SH-SY5Y (cell line): ENCODE results near the gene TCL1A.
A peak's percentile ranks its signal among the peaks of the same experiment; 100 is the strongest.

Experiments
- GATA2 ChIP-seq: IDR thresholded peaks from 2 replicates; pipeline ENCODE4 v1.6.1; 2011; ENCODE audit warnings: mild to moderate bottlenecking, low read depth, low read length
- GATA3 ChIP-seq: IDR thresholded peaks from 2 replicates; pipeline ENCODE4 v1.6.1; 2011; ENCODE audit warnings: low read depth, mild to moderate bottlenecking, low read length, moderate library complexity

The TCL1A gene

DNA sequence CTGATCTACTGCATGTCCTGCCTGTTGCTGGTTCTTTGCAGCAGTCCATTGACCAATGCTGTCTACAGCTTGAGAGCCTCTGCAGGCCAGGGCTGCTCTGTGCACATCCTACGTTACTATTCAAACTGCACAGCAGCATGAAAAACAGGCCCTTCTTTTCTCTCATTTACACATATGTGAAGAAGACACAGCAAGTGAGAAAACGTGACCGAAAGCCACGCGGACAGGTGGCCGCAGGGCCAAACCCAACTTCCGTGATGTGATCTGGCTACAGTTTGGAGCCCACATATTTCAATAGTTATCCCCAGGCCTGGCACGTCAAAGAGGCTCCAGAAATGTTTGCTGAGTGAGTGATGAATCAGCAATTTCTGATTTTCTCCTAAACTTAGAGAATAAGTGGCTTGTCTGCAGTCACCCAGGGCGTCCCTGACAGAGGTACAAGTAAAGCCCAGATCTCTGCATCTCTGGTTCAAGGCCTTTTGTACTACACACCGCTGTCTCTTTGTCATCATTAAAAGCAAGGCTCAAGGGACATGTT, 45.6 kb downstream of the TCL1A start:
- TF ChIP-seq GATA2, result no peak
- no peak for TF ChIP-seq GATA3

DNA sequence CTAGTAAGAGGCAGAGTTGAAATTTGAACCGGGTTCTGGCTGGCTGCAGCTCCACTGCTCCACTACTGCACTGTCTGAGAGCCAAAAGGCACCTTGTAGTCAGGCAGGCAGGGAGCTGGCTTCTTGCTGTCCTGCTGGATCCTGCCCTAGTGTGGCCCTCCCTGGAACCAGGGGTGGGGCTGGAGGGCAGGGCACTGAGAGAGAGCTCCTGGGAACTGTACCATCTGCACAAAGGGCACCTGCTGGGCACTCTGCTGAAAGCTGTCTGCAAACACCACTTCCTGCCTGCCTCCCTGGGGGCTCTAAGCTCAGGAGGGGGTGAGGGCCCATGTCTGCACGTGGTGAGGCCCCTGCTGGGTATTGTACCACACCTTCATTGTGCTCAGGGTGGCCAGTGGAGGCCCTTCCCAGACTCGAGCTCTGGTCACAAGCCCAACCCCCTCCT, 46.7 kb downstream of the TCL1A start:
- TF ChIP-seq GATA2 (no peak), GATA3 (no peak)

DNA sequence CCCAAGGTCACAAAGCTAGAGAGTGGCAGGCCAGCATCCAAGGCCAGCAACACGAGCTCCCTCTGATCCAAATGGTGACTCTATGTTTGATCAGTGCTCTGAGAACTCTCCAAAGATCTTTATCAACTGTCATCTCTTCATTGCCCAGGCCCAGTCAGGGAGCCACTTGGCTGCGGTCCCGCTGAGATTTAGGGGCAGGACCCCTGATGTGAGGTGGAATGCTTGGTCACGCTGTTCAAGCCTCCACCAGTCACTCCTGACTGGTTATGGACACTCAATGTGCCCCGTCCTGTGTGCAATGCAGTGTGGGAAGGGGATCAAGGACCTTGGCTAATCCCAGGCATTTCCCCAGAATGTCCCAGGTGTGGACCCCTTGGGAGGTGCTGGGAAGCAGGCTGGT, 47.5 kb downstream of the TCL1A start:
- TF ChIP-seq GATA2 (no peak), GATA3 (no peak)

DNA sequence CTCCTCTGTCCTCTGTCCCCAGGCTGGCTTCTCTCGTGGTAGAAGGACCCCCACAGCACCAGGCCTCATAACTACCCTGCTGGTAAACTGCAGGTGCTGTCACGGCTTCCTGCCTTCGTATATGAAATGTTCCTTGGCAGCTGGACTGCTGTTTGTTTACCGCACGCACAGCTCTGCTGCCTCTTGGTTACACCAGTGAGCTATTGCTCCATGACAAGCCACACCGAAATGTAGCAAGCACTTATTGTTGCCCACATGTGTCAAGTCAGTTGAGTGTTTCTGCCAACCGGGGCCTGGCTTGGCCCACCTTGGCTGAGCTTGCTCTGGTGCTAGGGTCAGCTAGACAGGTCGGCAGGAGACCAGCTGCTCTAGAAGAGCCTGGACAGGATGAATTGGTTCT, 49.4 kb downstream of the TCL1A start:
- no peak for TF ChIP-seq GATA2
- no peak for TF ChIP-seq GATA3

DNA sequence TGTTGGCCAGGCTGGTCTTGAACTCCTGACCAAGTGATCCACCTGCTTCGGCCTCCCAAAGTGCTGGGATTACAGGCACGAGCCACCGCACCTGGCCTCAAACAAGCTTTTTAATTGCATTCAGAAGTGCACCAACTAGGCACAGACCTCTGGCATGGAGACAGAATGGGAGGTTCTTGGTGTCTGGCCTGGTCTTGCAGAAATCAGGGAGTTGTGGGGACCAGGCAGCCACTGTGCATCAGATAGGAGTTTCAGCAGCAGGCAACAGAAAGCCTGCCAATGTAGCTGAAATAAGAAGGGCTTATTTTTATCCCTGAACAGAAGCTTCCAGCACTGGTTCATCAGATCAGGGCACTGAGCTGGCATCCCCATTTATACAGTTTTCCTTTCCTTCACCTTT, 49.9 kb downstream of the TCL1A start:
- TF ChIP-seq GATA3, result no peak
- TF ChIP-seq GATA2, result no peak

DNA sequence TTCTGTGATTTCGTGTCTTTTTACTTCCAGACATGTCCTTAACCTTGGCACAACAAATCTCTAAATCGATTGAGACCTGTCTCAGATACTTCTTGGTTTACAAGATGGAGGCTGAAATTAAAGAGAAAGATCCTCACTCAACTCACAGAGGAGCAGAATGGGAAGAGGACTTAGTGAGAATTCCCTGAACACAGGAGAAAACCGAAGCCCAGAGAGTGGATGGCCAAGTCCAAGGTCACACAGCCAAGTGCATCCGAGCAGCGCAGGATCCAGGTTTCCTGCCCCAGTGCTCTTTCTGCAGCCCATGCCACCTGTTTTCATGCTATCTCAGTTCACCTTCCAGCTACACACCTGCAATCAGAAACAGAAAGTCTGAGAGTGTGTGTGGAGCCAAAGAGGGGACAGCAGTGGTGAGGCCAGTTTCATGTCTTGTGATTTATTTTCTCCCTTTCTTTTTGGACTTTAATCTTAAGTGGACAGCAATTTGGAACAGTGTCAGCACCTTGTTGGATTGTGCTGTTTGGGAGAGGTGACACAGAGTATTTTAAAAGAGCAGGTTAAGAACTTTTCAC, 50.6 kb downstream of the TCL1A start:
- TF ChIP-seq GATA2 (no peak), GATA3 (no peak)

DNA sequence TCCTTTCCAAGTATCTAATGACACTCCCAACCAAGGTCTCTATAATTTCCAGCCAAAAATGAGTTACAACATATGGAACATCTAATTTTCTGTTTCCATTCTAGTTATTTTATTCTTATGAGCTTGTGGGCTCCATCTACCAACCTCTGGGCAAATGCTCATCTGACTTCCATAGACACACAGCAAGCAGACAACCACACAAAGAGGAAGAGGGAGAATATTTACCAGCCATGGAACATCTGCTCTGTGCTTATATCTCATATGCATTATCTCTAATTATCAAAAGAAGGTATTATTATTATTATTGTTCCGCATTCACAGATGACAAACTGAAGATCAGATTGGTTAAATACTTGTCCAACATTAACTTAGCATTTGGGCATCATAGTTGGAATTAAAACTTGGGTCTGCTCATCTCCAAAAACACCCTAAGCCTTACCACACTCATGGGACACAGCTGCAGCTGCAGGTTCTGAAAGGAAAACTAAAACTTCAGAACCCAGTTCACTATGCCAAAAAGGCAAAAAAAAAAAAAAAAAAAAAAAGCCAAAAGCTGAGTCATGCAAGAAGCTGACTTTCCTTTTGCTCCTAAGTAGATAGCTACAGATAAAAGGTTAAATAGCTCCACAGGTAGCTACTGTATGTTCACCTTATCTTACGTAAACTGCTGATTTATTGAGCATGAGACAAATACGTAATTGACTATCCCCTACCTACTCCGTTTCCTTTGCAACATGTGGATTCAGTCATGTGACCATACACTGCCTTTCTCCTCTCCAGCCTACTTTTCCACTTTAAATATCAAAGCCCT, 51.3 kb downstream of the TCL1A start:
- no peak for TF ChIP-seq GATA3
- TF ChIP-seq GATA2, result no peak

DNA sequence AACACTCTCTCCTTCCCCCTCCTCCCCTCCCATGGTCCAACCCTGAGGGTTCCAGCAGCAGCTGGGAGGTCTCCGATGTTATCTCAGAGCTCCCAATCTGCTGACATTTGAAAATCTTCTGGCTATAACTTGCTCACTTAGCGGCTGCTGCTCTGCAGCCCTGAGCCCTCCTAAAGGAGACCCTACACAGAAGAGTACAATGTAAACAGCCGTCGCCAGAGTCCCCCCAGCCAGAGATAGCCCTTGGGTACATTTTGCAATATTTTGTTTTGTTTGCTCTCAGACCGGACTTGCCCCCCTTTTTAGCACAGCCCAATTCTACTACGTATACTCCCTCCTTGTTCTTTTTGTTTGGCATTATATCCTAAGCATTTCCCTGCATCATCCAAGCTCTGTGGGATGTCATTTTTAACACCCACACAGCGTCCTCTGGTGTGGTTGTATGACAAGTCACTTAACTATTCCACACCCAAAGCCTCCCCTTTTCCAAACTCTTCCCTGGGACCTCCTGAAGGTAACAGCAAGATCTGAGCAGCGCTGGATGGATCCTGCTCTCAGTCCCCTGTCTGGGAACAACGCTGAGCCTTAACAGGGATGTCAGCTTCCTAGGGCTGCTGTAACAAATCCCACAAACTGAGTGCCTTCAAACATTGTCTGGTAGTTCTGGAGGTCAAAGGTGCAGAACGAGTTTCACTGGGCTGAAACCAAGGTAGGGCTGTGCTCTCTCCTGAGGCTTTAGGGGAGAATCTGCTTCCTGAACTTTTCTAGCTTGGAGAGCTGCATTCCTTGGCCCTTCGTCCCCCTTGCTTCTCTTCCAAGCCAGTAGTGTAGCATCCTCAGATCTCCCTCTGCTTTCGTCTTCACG, 53.0 kb downstream of the TCL1A start:
- TF ChIP-seq GATA2 (peak; percentile 63), GATA3 (no peak)

DNA sequence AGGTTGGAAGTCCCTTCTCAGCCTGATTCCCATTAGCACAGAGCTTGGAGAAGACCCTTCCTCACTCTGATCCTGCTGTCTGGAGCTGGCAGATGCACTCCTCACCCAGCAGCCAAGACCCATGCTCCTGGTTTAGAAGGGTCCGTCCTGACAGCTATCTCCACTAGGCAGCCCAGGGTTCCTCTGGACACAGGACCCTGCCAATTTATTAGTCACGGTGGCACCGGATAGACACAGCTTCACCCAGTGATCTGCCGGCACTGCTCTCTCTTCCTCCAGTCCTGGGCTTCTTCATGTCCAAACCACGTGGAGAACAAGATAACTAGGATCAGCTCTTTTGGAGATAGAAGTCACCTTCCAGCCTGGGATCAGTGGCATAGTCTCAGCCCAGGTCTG, 53.9 kb downstream of the TCL1A start:
- TF ChIP-seq GATA3 (no peak), GATA2 (no peak)
